SK-N-MC (cell line): ENCODE data around the gene RPUSD4.

Experiments
- EZH2 ChIP-seq: fragments of 200-600 bp; sonication (generic); IDR thresholded peaks from one replicate; pipeline ENCODE4 v1.6.1; 2017; ENCODE audit warnings: antibody characterized with exemption
- POLR2AphosphoS5 ChIP-seq: IDR thresholded peaks from 2 replicates; pipeline ENCODE4 v1.6.1; 2012; ENCODE audit warnings: mild to moderate bottlenecking, low read depth, low read length, borderline replicate concordance

DNA sequence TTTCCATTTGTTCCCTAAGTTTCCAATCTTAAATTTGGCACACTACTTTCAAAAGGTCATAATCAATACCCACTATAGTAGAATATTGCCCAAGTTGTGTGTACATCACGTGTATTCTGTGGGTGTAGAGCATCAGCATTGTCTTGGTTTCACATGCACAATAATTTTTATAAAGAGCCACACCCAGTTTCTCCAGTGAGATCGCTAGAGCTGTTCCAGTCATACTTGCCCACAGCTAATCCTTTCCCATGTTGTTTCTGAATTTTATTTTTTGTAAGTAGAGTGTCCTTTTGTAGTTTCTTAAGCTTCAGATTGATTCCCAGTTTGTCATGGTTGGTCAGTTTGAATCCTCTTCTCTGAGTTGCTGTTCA, 13.8 kb upstream of the RPUSD4 start:
- TF ChIP-seq POLR2AphosphoS5 (no peak), EZH2 (no peak)
